ACC112 (cell line): ENCODE measurements around the gene PLVAP.

Source experiments
- H2AFZ ChIP-seq: fragments of 200-600 bp; sonication (generic); one replicate; pipeline ENCODE4 v1.6.0; 2017; ENCODE audit warnings: antibody characterized with exemption, low read length; ENCODE audit not compliant: unreplicated experiment
- H3K27ac ChIP-seq: fragments of 200-600 bp; sonication (generic); 2 replicates; pipeline ENCODE4 v1.5.1; 2014; ENCODE audit warnings: low read depth, mild to moderate bottlenecking, antibody characterized with exemption, low read length, moderate library complexity
- H3K27me3 ChIP-seq: fragments of 200-600 bp; sonication (generic); 2 replicates; pipeline ENCODE4 v1.6.1; 2014; ENCODE audit warnings: mild to moderate bottlenecking, antibody characterized with exemption, low read length, moderate library complexity, mixed read lengths; ENCODE audit not compliant: insufficient read depth
- H3K36me3 ChIP-seq: fragments of 200-600 bp; sonication (generic); 2 replicates; pipeline ENCODE4 v1.6.1; 2016; ENCODE audit warnings: mild to moderate bottlenecking, antibody characterized with exemption, low read length, moderate library complexity, mixed read lengths; ENCODE audit not compliant: insufficient read depth
- H3K4me1 ChIP-seq: fragments of 200-600 bp; sonication (generic); one replicate; pipeline ENCODE4 v1.6.1; 2016; ENCODE audit warnings: low read length, mixed read lengths; ENCODE audit not compliant: insufficient read depth, unreplicated experiment, control insufficient read depth
- H3K4me3 ChIP-seq: fragments of 200-600 bp; sonication (generic); 2 replicates; pipeline ENCODE4 v1.5.1; 2014; ENCODE audit warnings: mild to moderate bottlenecking, low read depth, low read length
- H3K79me2 ChIP-seq: fragments of 200-600 bp; sonication (generic); one replicate; pipeline ENCODE4 v1.6.0; 2016; ENCODE audit warnings: low read length; ENCODE audit not compliant: control insufficient read depth, unreplicated experiment, insufficient read depth

Gene PLVAP

DNA sequence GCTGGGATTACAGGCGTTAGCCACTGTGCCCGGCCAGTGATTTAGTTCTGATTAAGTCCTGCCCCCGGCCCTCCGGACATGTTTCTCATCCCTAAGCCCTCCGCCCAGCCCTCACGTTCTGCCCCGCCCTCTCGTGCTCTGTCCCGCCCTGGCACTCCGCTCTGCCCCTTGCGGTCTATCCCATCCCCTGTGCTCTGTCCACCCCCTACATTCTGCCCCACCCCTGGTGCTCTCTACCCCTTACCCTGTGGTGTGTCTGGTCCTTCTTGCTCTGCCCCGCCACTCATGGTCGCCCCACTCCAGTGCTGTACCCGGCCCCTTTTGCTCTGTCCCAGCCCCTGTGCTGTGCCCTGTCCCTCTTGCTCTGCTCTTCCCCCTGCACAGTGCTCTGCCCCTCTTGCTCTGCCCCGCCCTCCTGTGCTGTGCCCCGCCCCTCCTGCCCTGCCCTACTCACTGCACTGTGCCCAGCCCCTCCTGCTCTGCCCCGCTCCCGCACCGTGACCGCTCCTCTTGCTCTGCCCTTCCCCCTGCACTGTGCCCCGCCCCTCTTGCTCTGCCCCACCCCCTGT lies 36.8 kb downstream of the PLVAP start:
- Histone ChIP-seq H3K36me3 (no peaks in the 10 kb centered on the region; the same call in 1 of the 2 replicates), H3K4me3 (no peak overlapping the region), H3K27me3 (no peaks in the 10 kb centered on the region), H3K4me1 (peaks cover 5% of the 10 kb centered on the region), H3K79me2 (peaks cover 3% of the 10 kb centered on the region), H3K27ac (no peak overlapping the region), H2AFZ (no peak overlapping the region)

DNA sequence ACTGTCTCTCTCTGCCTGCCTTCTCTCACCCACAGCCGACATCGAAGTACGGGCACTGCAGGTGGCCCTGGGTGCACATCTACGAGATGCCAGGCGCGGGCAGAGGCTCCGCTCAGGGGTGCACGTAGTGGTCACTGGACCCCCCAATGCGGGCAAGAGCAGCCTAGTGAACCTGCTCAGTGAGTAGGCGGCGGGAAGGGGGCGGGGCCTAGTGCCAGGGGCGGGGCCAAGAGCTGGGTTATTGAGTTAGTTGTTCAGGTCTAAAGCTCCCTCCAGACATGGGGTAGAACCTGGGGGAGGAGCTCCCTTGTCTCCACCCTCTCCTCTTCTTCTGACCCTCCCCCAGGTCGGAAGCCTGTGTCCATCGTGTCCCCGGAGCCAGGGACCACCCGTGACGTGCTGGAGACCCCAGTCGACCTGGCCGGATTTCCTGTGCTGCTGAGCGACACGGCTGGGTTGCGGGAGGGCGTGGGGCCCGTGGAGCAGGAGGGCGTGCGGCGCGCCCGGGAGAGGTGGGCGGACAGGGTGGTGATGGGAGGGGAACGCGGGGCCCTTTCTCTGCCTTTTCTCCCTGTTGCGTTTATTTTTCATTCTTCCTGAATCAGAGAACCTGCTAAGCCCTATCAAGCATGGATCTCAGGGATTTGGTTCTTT lies 37.9 kb downstream of the PLVAP start:
- H3K4me1 ChIP-seq = peaks cover 5% of the 10 kb centered on the region
- no peak overlapping the region for H2AFZ ChIP-seq
- H3K27ac ChIP-seq = no peak overlapping the region
- H3K27me3 ChIP-seq = no peaks in the 10 kb centered on the region
- H3K4me3 ChIP-seq = no peak overlapping the region; the same call in 1 of the 2 replicates
- no peaks in the 10 kb centered on the region; the same call in 1 of the 2 replicates for H3K36me3 ChIP-seq
- peaks cover 3% of the 10 kb centered on the region for H3K79me2 ChIP-seq

DNA sequence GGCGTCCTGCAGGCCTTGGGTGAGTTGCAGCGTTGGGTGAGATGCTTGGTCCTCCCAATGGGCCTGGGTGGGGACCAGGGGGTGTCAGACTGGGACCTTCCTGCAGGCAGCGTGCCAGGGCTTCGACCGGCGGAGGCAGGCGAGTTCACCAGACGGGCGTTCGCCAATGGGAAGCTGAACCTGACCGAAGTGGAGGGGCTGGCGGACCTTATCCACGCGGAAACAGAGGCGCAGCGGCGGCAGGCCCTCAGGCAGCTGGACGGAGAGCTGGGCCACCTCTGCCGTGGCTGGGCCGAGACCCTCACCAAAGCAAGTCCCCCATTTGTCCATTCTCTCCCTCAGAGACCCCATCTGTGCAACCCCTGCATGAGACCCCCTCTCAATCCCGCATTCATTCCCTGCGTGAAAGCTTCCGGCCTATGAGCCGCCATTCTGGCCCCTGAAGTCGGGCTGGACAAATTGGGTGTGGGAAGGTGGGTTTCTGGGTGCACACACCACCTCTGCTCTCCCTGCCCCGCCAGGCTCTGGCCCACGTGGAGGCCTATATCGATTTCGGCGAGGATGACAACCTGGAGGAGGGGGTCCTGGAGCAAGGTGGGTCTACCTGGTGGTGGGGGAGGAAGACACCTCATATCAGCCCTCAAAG lies 38.6 kb downstream of the PLVAP start:
- Histone ChIP-seq H3K27me3 (no peaks in the 10 kb centered on the region), H3K36me3 (no peaks in the 10 kb centered on the region; the same call in 1 of the 2 replicates), H3K4me1 (peaks cover 5% of the 10 kb centered on the region), H2AFZ (no peak overlapping the region), H3K4me3 (peak overlapping the region; percentile 87), H3K79me2 (peaks cover 3% of the 10 kb centered on the region), H3K27ac (no peak overlapping the region)

DNA sequence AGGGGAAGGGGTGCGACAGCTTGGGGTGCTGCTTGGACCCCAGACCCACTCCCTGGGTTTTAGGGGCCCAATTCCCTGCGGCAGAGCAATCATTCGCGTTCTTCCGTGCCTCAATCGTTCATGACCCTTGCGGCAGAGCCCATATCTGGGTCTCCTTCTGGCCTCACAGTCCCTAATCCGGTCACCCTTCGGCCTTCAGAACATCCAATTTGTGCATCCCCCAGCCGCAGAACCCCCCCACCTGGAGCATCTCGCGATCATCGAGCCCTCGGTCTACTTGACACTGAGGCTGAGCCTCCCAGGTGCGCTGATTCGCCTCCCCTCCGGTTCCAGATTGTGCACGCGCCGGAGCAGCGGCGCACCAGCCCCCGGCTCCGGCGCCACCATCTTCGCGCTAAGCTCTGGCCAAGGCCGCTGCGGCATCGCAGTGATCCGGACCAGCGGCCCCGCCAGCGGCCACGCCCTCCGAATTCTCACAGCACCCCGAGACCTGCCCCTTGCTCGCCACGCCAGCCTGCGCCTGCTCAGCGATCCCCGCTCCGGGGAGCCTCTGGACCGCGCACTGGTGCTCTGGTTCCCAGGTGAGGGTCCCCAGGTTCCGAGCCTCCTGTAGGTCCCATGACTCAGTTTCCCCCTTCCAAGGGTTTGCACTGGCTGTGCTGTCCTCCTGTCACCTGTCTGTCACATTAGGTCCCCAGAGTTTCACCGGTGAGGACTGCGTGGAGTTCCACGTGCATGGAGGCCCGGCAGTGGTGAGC lies 39.3 kb downstream of the PLVAP start:
- peaks cover 5% of the 10 kb centered on the region for H3K4me1 ChIP-seq
- H2AFZ ChIP-seq = peak overlapping the region; percentile 96
- peaks cover 3% of the 10 kb centered on the region for H3K79me2 ChIP-seq
- peak overlapping the region; percentile 5; the same call in 1 of the 2 replicates for H3K27ac ChIP-seq
- no peaks in the 10 kb centered on the region; the same call in 1 of the 2 replicates for H3K36me3 ChIP-seq
- no peaks in the 10 kb centered on the region for H3K27me3 ChIP-seq
- H3K4me3 ChIP-seq = peak overlapping the region; percentile 87

DNA sequence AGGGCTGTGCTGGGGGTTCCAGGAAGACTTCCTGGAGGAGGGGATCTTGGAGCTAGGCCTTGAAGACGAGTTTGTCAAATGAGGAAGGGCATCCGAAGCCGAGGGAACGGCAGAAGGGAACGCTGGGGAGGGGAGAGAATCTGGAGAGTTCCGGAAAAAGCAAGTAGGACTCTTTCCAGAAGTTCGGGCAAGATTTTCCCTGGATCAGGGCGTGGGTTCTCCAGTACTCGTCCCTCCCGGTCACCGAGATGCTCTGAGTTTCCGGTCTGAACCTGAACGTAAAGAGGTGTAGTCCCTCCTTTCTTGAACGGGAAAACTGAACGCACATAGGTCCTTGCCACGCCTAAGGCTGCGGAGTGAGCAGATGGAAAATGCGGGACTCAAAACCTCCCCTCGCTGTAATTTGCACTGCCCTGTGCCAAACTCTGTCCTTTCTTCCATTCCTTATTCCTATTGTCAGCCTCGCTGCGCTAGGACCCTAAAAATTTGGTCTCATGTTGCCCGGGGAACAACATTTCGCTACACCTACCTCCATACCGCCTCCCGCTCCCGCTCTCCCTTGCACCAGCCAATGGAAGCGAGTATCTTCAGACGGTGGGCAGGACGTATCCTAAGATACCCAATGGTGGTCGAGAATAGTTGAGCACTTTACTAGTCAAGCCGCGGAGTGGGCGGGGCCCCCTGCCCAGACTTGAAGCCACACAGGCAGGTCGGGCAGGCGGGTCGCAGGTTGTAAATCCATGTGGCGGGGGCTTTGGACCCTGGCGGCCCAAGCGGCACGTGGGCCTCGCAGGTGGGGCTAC lies 40.1 kb downstream of the PLVAP start, which contains the start of gene GTPBP3:
Gene GTPBP3 (plus strand): TSS at position 682 of the 803 bp plus-strand sequence. CDS start 59 bp downstream, at position 741.
- peak within 1 kb of the TSS; percentile 73 for H3K27ac ChIP-seq
- H3K79me2 ChIP-seq = peaks cover 3% of the 10 kb centered on the region
- peak within 1 kb of the TSS; percentile 97 for H2AFZ ChIP-seq
- H3K4me3 ChIP-seq = peak within 1 kb of the TSS; percentile 87
- peaks cover 5% of the 10 kb centered on the region for H3K4me1 ChIP-seq
- H3K27me3 ChIP-seq = no peaks in the 10 kb centered on the region
- H3K36me3 ChIP-seq = no peaks in the 10 kb centered on the region; the same call in 1 of the 2 replicates

DNA sequence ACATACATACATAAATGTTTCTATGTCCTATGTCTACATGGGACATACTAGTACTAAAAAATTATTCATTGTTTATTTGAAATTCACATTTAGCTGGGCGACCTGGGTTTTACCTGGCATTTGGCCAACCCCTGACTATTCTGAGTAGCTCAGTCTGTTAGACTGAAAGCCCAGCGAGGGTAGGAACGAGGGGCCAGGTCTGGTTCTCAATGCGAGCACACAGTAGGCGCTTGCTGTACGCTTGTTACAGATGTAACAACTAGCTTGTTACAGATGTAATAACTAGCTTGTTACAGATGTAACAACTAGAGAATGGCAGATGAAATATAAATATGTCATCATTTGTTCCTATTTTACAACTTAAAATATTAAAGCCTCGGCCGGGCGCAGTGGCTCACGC lies 41.6 kb downstream of the PLVAP start:
- H3K4me3 ChIP-seq = no peak overlapping the region; the same call in 1 of the 2 replicates
- H3K27me3 ChIP-seq = no peaks in the 10 kb centered on the region
- H3K27ac ChIP-seq = no peak overlapping the region
- H3K36me3 ChIP-seq = no peaks in the 10 kb centered on the region; the same call in 1 of the 2 replicates
- H2AFZ ChIP-seq = no peak overlapping the region
- peaks cover 3% of the 10 kb centered on the region for H3K79me2 ChIP-seq
- H3K4me1 ChIP-seq = peaks cover 5% of the 10 kb centered on the region

DNA sequence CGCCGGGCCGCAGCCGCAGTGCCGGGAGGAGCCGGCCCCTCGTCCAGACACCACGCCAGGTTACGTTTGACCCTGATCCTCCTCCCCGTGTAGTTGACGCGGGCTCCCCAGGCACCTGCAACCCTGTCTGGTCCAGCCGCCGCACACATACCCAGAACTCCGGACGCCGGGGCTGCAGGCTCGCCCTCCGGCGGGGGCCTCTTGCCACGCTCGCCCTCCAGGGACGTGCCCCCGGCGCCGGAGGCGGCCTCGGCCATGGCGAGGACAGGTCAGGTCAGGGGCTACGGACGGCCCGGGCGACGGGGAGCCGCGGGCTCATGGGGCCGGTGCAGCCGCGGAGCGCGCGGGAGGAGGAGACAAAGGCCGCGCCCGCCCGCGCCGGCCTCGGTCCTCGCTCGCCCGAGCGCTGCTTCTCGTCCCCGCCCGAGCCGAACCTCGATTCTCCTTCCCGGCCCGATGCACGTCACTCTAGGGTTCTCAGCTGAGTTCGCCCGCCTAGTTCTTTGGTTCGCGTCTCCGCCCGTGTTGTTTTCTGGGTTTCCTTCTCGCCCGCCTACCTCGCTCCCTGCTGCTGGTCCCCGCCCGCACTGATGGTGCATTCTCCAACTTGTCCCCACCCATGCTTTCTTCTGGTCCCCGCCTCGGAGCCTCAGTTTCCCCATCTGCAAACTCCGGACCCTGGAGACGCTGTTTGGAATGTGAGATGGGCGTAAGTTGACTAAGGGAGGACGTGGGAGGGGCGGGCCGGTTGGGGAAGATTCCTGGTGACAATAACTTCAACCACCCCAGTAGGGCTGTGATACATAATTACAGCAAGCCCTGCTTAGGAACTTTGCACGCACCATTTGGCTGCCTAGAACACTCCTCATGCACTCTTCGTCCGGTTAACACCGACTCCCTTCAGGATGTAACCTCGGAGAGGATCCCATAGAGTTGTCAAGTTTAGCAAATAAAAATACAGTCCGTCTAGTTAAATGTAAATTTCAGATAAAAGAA lies 42.4 kb downstream of the PLVAP start, which contains the start of gene ANO8:
Gene ANO8 (minus strand): TSS at position 442 of the 996 bp plus-strand sequence. CDS start 185 bp downstream, at position 257.
- Histone ChIP-seq H3K4me3 (peak within 1 kb of the TSS; percentile 80), H3K27me3 (no peaks in the 10 kb centered on the region), H3K27ac (no peak within 1 kb of the TSS), H3K36me3 (no peaks in the 10 kb centered on the region; the same call in 1 of the 2 replicates), H3K79me2 (peaks cover 3% of the 10 kb centered on the region), H3K4me1 (peaks cover 5% of the 10 kb centered on the region), H2AFZ (peak within 1 kb of the TSS; percentile 65)

DNA sequence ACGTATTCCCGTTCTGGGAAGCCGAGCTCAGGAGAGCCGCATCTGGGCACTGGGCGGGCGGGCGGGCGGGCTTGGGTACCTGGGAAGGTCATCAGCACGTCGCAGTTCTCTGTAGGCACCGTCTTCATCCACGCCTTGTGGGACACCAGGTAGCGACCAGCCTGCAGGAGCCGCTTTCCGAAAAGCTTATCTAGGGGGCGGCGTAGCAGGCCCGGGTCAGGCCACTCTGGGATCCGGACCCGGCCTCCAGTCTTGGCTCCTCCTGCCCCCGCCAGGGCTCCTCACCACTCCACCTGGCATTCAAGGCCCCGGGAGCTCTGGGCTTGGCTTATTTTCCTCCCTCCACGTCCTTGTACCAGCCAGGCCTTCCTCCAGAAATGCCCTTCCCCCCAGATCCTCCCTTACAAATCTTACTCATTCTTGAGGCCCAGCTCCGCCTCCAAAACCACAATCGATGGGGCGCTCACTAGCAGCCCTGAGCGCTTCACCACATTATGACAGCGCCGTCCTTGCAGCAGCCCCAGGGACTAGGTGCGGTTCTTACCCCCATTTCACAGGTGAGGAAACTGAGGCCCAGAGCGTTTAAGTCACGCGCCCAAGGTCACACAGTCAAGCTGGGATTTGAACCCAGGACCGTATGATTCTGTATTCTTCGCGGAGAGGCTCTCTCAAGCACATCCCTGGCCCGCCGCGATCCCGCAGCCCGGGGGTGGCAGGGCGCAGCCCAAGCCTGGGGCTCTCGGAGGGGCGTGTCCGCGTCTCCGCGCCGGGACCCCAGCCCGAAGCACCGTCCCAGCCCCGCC lies 43.3 kb downstream of the PLVAP start:
- H3K36me3 ChIP-seq = no peaks in the 10 kb centered on the region; the same call in 1 of the 2 replicates
- H3K27ac ChIP-seq = no peak overlapping the region
- H3K4me1 ChIP-seq = peaks cover 5% of the 10 kb centered on the region
- no peaks in the 10 kb centered on the region for H3K27me3 ChIP-seq
- H2AFZ ChIP-seq = peak overlapping the region; percentile 65
- H3K4me3 ChIP-seq = peak overlapping the region; percentile 80
- H3K79me2 ChIP-seq = peaks cover 3% of the 10 kb centered on the region
